GM19023 (cell line): ENCODE results near the gene ITGAD.
"Not testable (repeated sequence)": the region's sequence is repeated elsewhere in the genome, so short reads cannot be mapped to it uniquely, and the experiment has no call there.

ENCODE experiments used
- ATAC-seq: cut with Tn5 transposase; IDR thresholded peaks from one replicate; pipeline ENCODE4 v1.9.1; 2021; ENCODE audit warnings: mild to moderate bottlenecking, moderate library complexity; ENCODE audit not compliant: unreplicated experiment

ITGAD gene

DNA sequence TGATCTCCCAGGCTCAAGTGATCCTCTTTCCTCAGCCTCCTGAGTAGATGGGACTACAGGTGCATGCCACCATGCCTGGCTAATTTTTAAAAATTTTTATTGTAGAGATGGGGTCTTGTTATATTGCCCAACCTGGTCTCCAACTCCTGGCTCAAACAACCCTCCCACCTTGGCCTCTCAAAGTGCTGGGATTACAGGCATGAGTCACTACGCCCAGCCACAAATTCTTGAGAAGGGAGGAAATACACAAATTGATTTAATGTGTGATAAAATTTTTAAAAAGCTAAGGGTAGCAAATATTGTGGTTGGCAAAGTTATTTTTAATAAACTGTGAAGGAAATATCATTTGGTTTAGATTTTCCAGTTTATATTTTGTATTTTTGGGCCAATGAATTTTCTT, 9.6 kb downstream of the ITGAD start:
- no peak for ATAC-seq

DNA sequence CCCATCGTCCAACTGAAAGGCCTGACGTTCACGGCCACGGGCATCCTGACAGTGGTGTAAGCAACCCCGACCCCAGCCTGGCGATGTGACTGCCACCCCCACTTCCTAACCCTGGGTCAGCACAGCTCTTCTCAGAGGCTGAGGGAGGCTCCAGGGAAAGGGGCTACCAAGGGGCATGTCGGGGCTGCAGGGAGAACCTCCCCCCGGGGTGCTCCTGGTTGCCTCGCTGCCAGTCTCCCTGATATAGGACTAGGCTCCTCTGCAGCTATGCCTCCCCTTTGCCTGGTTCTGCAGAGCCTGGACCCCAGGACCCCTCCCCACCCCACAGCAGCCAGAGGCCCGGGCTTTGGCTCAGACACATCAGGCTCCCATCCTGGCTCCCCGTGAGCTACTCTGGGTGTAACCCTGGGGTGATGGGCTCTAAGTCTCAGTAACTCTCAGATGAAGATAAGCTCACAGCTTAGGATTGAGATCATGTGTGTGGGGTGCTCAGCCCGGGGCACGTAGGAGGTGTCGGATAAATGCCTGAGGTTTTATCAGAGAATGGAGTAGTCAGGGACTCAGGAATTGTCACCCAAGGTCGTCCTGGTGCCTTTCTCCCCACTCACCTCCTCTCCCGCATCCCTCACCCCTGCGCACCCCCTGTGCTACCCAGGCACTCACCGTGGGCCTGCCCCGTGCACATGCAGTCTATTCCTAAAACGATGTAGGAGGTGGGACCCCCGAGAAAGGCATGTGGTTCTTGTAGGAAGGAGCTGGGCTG, 10.6 kb downstream of the ITGAD start:
- no peak for ATAC-seq

DNA sequence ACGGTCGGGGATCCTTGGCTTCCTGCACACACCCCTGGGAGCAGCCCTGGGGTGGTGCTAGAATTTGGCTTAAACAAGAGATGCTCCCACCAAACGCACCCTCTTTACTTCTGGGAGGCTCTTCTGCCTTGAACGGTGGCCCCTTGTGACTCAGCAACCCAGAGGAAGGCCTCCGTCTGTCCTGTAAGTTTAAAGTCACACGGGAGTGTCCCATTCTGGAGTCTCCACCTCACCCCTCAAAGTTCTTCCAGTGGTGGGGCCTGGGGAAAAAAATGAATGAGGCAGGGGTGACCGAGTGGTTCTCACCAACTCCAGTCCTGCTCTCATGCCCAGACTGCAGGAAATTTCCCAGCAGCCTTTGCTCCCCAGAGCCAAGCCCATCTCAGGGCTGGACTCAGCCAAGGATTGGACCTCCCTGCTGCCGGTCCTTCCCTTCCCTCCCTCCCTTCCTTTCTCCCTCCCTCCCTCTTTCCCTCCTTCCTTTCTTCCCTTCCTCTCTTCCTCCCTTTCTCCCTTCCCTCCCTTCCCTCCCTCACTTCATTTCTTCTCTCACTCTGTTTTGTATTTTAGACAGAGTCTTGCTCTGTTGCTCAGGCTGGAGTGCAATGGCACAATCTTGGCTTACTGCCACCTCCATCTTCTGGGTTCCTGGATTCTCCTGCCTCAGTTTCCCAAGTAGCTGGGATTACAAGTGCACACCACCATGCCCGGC, 11.4 kb downstream of the ITGAD start:
- ATAC-seq, result no peak

DNA sequence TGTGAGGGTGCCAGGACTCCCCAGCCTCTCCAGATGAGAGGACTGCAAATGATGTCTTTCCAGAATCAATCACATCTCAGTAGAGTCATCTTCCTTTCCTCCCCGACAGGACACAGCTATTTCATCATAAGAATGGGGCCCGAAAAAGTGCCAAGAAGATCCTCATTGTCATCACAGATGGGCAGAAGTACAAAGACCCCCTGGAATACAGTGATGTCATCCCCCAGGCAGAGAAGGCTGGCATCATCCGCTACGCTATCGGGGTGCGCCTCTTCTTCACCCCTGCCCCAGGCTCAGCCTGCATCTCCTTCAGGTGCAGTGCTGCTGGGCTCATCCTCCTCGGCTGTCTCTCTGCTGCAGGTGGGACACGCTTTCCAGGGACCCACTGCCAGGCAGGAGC, 14.3 kb downstream of the ITGAD start:
- no peak for ATAC-seq

DNA sequence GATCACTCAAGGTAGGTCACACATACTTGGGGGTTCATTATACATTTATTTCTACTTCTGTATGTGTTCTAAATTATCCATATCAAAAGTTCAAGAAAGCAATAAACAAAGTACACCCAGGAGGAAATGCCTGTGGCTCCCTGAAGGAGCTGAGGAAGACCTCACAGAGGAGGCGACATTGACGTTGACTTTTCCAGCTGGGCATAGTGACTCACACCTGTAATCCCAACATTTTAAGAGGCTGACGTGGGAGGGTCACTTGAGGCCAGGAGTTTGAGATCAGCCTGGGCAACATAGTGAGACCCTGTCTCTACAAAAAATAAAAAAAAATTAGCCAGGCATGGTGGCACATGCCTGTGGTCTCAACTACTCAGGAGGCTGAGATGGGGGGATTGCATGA, 16.3 kb downstream of the ITGAD start:
- ATAC-seq, result no peak

DNA sequence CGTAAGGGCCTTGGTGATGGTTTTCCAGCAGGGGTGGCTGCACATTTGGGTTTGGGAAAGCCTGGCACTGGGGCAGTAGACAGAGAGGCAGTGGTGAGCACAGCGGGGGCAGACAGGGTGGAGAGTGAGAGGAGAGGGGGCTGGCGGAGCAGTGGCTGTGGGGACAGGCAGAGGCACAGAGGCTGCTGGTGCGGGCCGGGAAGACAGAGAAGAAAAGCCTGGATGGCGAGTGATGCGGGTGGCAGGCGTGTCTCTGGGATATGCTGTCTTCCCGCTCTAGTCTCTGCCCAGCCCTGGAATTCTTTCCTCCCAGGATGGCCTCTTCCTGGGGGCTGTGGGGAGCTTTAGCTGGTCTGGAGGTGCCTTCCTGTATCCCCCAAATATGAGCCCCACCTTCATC, 16.9 kb downstream of the ITGAD start:
- no peak for ATAC-seq

DNA sequence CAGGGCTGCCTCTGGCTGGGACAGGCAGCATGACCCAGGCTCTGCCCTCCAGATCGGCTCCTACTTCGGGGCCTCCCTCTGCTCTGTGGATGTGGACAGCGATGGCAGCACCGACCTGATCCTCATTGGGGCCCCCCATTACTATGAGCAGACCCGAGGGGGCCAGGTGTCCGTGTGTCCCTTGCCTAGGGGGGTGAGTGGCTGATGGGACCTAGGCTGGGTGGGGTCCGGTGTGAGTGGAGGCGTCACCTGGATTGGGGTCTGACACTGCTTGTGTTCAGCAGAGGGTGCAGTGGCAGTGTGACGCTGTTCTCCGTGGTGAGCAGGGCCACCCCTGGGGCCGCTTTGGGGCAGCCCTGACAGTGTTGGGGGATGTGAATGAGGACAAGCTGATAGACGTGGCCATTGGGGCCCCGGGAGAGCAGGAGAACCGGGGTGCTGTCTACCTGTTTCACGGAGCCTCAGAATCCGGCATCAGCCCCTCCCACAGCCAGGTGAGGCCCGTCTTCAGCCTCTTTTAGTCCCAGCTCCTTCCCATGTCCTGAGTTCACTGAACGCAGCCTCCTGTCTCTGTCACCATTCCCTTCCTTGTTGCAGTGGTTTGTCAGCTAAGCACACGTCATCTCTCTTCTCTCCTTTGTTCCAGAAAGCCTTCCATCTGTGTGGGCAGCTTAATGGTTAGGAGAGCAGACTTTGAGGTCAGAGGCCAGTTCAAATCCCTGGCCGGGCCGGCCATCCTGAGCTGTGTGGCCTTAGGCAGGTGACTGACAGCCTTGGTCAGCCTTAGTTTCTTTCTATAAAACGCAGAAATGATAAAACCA, 18.1 kb downstream of the ITGAD start:
- no peak for ATAC-seq

DNA sequence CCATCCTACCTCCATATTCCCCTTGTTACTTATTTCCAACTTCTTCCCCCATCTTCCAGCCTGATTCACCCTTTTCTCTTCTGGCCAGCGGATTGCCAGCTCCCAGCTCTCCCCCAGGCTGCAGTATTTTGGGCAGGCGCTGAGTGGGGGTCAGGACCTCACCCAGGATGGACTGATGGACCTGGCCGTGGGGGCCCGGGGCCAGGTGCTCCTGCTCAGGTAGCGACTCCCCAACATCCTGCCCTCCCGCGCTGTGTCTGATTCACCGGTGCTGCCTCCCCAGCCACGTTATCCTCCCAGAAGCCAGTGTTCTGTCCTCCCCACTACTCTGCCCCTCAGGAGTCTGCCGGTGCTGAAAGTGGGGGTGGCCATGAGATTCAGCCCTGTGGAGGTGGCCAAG, 19.6 kb downstream of the ITGAD start:
- ATAC-seq, result no peak

DNA sequence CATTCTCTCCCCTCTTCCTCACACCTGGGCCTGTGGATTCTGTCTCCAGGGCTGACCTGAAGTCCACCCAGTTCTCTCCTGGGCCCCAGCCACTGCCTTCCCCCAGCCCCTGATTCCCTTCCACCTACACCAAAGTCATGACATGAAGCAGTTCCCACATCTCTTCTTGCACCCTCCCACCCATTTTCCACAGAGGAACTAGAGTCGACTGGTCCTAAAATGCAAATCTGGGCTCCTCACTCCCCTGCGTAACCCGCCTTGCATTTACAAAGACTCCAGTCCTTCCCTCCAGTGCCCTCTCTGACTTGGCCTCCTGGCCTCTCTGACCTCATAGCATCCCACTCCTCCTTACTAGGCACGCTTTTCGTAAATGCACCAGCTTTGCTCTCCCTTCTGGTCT, 20.2 kb downstream of the ITGAD start:
- no peak for ATAC-seq

DNA sequence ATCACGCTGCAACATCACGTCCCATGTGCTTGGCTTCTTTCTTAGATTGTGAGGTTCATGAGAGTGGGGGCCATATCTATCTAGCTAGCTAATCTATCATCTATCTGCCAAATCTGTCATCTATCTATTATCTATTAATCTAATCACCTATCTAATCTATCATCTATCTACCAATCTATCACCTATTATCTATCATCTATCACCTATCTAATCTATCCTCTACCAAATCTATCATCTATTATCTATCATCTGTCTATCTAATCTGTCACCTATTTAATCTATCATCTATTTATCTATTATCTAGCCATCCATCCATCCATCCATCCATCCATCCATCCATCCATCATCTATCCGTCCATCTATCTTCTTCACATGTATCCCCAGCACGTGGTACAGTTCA, 20.8 kb downstream of the ITGAD start:
- no peak for ATAC-seq

DNA sequence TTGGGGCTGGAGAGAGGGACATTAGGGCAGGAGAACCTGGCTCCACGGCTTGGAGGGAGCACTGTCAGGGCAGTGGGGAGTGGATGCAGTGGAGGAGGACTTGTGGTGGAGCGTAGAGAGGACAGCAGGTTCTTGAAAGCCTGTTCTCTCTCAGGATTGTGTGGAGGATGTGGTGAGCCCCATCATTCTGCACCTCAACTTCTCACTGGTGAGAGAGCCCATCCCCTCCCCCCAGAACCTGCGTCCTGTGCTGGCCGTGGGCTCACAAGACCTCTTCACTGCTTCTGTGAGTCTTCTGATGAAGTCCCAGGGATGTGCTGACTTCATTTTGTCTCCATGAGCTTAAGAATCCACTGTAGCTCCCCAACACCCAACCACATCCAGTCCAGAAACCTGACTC, 21.6 kb downstream of the ITGAD start:
- no peak for ATAC-seq

DNA sequence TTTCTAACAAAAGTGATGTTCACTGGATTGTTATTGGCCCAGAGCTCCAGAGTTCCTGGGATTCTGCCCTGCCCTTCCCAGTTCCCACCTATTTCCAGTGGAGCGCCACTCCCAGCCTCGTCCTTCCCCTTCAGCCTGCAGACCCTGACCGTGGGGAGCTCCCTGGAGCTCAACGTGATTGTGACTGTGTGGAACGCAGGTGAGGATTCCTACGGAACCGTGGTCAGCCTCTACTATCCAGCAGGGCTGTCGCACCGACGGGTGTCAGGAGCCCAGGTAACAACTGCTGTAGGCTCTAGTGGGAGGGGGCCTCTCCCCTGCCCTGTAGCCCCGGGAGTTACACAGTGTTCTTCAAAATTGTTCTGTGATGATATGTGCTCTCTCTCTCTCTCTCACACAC, 23.2 kb downstream of the ITGAD start:
- ATAC-seq, result no peak

DNA sequence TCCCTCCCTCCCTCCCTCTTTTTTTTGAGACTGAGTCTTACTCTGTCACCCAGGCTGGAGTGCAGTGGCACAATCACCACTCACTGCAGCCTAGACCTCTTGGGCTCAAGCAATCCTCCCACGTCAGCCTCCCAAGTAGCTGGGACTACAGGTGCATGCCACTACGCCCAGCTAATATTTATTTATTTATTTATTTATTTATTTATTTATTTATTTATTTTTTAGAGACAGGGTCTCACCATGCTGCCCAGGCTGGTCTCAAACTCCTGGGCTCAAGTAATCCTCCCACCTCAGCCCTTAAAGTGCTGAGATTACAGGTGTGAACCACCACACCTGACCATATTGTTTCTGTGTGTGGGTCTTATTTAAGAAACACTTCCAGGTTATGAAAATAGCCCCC, 23.9 kb downstream of the ITGAD start:
- not testable (repeated sequence) for ATAC-seq

DNA sequence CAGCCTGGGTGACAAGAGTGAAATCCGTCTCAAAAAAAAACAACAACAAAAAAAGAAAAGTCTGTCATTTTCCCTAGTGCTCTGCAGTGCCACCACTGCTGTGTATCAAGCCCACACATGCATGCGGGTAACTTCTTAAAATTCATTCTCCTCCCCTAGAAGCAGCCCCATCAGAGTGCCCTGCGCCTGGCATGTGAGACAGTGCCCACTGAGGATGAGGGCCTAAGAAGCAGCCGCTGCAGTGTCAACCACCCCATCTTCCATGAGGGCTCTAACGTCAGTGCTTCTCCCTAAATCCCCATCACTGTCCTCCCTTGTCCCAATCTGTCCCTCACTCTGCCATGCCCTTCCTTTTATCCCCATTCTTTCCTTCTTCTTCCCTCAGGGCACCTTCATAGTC, 24.8 kb downstream of the ITGAD start:
- no peak for ATAC-seq

DNA sequence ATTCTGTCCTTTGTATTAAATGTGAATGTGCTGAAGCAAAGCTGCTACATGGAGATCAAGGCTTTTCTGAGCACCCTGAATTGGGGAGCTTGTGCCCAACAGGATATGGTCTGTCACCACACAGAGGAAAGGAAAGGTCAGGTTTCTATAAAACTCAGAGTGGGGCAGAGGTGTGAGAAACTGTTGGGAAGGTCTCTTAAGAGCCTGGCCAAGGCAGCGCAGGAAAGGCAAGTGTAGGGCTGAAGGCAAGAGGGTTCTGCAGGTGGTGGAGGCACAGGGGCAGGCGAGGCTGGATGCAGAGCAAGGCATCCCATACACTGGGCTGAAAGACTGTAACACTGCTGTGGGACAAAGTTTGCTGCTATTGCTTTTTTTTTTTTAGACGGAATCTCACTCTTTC, 26.9 kb downstream of the ITGAD start:
- ATAC-seq, result no peak

DNA sequence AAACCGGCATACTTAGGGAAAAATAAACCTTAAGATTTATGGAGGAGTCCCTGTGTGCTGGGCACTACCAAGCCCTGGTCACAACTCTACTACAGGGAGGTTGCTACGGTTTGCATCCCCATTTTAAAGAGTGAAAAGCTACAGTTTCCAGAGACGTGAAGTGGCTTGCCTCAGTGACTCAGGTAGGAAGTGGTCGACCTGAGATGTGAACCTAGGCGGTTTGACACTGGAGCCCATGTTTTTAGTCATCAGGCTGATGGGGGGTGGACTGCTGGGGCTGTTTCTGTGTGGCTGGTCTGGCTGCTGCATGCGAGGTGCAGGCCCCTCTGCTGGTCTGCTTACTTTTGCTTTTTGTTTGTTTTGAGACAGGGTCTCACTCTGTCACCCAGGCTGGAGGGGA, 28.5 kb downstream of the ITGAD start:
- no peak for ATAC-seq

DNA sequence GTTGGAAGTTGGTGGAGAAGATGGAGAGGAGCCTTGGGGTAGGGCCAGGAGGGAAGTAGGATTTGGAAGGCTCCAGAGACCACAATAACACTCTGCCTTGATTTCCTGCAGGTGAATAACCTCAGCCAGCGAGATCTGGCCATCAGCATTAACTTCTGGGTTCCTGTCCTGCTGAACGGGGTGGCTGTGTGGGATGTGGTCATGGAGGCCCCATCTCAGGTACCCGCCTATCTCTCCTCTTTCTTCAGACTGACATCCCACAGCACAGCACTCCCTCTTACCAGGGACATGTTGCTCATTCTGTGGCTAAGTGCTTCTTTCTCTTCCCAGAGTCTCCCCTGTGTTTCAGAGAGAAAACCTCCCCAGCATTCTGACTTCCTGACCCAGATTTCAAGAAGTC, 30.1 kb downstream of the ITGAD start:
- ATAC-seq, result no peak

DNA sequence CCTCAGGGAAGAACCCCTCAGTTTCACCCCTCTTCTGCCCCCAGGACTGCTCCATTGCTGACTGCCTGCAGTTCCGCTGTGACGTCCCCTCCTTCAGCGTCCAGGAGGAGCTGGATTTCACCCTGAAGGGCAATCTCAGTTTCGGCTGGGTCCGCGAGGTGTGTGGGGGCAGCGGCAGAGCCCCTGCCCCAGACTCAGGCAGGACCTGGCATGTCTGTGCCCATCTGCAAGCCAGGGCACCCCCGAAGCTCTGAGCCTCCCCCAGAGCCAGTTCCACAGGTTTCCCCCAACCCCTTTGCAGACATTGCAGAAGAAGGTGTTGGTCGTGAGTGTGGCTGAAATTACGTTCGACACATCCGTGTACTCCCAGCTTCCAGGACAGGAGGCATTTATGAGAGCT, 30.7 kb downstream of the ITGAD start:
- no peak for ATAC-seq

DNA sequence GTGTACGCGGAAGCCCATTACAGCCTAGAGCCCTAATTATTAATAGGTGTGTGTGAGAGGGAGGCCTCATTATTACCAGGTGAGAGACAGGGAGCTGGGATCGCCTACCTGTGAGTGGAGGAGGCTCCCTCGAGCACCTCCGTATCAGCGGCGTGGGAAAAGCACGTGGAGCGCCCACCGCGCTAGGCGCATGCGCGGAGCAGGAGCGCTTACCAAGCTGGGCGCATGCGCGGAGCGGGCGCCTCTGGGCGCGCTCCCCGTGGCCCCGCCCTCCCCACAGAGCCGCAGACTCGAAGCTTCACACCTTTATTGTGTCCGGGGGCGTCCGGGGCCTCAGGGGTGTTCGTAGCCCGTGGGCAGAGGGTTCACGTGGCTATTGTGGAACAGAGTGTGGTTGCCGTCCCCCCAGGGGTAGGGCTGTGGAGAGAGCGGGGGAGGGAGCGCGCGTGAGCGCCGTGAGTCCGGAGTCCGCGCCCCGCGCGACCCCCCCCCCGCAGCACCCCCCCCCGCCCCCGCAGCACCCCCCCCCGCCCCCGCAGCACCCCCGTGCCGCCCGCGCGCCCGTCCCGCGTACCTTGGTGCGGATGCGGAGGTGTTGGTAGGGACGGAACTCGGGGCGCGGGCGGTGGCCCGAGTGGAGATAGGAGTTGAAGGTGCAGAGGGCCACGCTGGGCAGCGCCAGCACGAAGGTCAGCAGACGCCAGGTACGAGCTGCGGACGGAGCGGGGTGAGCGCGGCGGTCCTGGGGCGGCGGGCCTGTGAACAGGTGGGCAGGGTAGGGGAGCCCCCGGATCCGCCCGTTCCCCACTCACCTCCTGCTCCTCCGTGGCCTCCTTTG, 34.5 kb downstream of the ITGAD start:
- ATAC-seq, result no peak

DNA sequence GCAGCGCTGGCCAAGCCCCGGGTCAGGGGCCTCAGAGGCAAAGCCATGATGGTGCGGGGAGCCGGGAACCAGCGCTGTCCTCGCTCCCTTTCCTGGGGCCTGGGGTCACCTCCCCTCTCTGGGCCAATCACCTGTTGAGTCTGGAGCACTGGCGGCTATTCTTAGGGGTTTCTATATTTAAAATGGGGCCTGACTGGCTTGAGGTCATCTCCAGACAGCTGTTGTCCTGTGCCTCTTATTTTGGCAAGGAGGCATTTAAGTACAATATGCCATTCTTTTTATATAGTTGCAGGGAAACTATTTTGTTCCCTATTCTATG, 35.1 kb downstream of the ITGAD start, which contains the start of gene COX6A2:
Gene COX6A2 (minus strand): TSS at position 82 of the 319 bp plus-strand sequence. CDS start 35 bp downstream, at position 47.
- ATAC-seq, result no peak

DNA sequence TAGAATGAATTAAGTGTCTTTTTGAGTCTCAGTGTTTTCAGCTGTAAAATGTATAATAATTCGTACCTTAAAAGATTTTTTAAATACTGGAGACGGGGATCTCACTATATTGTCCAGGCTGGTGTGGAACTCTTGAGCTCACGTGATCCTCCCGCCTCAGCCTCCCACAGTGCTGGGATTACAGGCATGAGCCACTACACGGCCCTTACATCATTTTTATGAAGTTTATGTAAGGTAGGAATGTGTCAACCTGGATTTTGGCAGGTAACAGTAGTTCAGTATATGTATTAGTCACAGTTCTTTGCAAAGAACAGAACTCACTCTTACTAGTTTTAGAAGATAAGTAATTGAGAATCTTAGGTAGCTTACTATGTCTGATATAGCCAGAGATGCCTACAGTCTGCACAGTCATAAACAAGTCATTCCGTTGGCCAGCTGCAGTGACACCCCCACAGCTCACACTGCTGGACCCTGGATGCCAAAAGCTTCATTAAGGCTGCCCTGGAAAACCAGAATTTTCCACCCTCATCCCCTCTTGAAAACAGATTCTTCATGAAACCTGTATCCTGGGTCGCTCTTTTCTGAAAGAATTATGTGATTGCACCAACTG, 35.6 kb downstream of the ITGAD start:
- no peak for ATAC-seq
